ENCODE data around the gene ANKS1B.
A peak's percentile ranks its signal among the peaks of the same experiment; 100 is the strongest.

ANKS1B gene

GRCh38 chr12:99455350-99456035 is 529.2 kb downstream of the ANKS1B start:
- no peak overlapping the region for H3K4me3 ChIP-seq (ENCODE audit: low read depth, low read length)
- TF ChIP-seq, protein P1, sequence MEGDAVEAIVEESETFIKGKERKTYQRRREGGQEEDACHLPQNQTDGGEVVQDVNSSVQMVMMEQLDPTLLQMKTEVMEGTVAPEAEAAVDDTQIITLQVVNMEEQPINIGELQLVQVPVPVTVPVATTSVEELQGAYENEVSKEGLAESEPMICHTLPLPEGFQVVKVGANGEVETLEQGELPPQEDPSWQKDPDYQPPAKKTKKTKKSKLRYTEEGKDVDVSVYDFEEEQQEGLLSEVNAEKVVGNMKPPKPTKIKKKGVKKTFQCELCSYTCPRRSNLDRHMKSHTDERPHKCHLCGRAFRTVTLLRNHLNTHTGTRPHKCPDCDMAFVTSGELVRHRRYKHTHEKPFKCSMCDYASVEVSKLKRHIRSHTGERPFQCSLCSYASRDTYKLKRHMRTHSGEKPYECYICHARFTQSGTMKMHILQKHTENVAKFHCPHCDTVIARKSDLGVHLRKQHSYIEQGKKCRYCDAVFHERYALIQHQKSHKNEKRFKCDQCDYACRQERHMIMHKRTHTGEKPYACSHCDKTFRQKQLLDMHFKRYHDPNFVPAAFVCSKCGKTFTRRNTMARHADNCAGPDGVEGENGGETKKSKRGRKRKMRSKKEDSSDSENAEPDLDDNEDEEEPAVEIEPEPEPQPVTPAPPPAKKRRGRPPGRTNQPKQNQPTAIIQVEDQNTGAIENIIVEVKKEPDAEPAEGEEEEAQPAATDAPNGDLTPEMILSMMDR (IDR thresholded peaks at IDR 0.05; ENCODE audit: insufficient read depth, low read depth, low read length, missing control alignments) = no peak
- no peak for DNase-seq (ENCODE audit: low read depth)

DNA sequence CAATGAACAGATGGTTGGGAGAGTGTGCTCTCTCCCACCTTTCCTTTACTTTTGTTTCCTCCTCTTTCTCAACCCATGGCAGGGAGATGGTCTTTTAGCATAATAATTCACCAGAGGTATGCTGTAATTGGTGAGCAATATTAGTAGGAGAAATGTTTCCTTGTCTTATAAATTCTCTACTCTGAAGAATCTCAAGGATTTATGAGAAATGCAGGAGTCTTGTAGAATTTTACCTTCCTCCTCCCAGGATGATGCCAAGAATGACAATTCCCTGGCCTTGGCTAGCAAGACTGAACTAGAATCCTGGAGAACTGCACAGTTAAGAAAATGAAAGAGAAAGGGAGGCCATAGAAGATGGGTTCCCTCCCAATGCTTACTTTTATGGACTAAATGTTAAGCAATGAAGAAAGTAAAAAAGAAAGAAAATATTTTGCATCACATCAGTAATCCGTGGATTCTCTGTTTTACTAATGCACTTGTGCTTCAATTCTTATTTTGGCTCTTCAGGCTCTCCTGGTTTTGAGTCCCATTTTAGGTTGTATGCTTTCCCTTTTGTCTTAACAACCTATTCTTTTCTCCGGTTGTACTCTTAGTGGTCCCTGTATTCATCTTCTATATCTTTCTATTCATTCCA is 530.1 kb downstream of the ANKS1B start:
- DNase-seq (ENCODE audit: low read depth) = no peak
- TF ChIP-seq, protein P1 (IDR thresholded peaks at IDR 0.05; ENCODE audit: insufficient read depth, low read depth, low read length, missing control alignments) = no peak
- peak overlapping the region; percentile 11; the same call in 1 of the 2 replicates for H3K4me3 ChIP-seq (ENCODE audit: low read depth, low read length)

DNA sequence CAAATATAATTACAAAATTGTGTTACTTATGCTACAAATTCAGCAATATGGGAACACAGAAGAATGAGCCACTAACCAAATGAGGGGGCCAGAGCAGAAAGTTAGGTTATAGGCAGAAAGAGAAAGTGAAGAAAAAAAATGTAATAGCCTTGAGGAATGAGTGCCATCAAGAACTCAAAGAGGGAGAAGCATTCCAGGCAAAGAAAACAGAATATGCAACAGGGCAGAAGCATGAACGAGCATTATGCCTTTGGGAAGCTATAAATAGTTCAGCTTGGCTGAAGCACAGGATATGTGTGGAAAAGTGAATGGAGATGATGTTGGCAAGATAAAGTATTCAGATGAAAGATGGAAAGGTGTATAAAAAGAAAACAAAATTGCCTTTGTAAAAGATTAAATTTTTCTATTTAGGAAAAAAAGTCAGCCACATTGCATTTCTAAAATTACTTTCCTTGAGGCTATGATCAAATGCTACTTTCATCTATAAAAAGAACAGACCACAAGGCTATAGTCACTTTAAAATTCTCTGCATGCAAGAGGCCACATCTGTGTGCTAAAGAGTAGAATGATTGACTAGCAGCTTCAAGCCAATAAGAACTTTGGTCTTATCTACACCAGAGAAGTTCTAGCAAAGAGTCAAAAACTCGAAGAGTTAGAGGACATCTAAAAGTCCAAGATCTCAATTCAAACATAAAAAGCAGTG is 530.7 kb downstream of the ANKS1B start:
- TF ChIP-seq, protein P1 (IDR thresholded peaks at IDR 0.05; ENCODE audit: insufficient read depth, low read depth, low read length, missing control alignments) = no peak
- H3K4me3 ChIP-seq (ENCODE audit: low read depth, low read length) = peak overlapping the region; percentile 11; the same call in 1 of the 2 replicates
- peak; percentile 47 for DNase-seq (ENCODE audit: low read depth)

- DNase-seq (ENCODE audit: low read depth) = no peak
- TF ChIP-seq, protein P1 (IDR thresholded peaks at IDR 0.05; ENCODE audit: insufficient read depth, low read depth, low read length, missing control alignments) = no peak
- H3K4me3 ChIP-seq (ENCODE audit: low read depth, low read length) = no peak overlapping the region
Observed at GRCh38 chr12:99450036-99450630, 534.6 kb downstream of the ANKS1B start.

- TF ChIP-seq, protein P1 (IDR thresholded peaks at IDR 0.05; ENCODE audit: insufficient read depth, low read depth, low read length, missing control alignments) = no peak
- H3K4me3 ChIP-seq (ENCODE audit: low read depth, low read length) = no peak overlapping the region
- no peak for DNase-seq (ENCODE audit: low read depth)
Observed at GRCh38 chr12:99444859-99445316, 539.8 kb downstream of the ANKS1B start.

- DNase-seq (ENCODE audit: low read depth) = no peak
- TF ChIP-seq, protein P1 (IDR thresholded peaks at IDR 0.05; ENCODE audit: insufficient read depth, low read depth, low read length, missing control alignments) = no peak
- no peak overlapping the region for H3K4me3 ChIP-seq (ENCODE audit: low read depth, low read length)
Observed at GRCh38 chr12:99442758-99443157, 542.0 kb downstream of the ANKS1B start.

Measured in GM12865 (cell line).